Breast epithelium (tissue), 3 donors: Measurements from ENCODE around the gene SLC22A14.

Experiments
- POLR2AphosphoS5 ChIP-seq, 3 donors: sonication (generic); formaldehyde crosslinking; IDR thresholded peaks; one replicate each; pipeline ENCODE4 v1.6.1; 2017; ENCODE audit warnings: antibody characterized with exemption in 3 of 3
- TF ChIP-seq, protein P1 (sequence below), 3 donors: fragments of 450-650 bp; IDR thresholded peaks; one replicate each; pipeline ENCODE4 v1.5.1; 2016 to 2017; ENCODE audit warnings: antibody characterized with exemption in 3 of 3, mild to moderate bottlenecking in 3 of 3, moderate library complexity in 3 of 3

- TF ChIP-seq, protein P1, sequence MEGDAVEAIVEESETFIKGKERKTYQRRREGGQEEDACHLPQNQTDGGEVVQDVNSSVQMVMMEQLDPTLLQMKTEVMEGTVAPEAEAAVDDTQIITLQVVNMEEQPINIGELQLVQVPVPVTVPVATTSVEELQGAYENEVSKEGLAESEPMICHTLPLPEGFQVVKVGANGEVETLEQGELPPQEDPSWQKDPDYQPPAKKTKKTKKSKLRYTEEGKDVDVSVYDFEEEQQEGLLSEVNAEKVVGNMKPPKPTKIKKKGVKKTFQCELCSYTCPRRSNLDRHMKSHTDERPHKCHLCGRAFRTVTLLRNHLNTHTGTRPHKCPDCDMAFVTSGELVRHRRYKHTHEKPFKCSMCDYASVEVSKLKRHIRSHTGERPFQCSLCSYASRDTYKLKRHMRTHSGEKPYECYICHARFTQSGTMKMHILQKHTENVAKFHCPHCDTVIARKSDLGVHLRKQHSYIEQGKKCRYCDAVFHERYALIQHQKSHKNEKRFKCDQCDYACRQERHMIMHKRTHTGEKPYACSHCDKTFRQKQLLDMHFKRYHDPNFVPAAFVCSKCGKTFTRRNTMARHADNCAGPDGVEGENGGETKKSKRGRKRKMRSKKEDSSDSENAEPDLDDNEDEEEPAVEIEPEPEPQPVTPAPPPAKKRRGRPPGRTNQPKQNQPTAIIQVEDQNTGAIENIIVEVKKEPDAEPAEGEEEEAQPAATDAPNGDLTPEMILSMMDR (IDR thresholded peaks at IDR 0.05): no peak
- TF ChIP-seq POLR2AphosphoS5 (IDR thresholded peaks at IDR 0.05): no peak
Measured at GRCh38 chr3:38317192-38317759, 35.2 kb downstream of the SLC22A14 start.
